Bronchial epithelial cell (primary cell): ENCODE measurements around the gene LSM14A. TPM values are rescaled to one million over a fixed set of nuclear protein-coding genes. Genes with fewer than 3 reads are reported as not detected.

Source experiments
- DNase-seq: peaks from one replicate; pipeline ENCODE4 v3.0.0-alpha.2; 2010; ENCODE audit warnings: low read depth
- FAIRE-seq: peaks from 2 replicates; lab custom pipeline; 2011; peaks lifted over from hg19 to GRCh38; lab: Jason Lieb, UNC
- H3K27me3 ChIP-seq: 2 replicates; pipeline ENCODE4 v1.5.1; 2011; ENCODE audit warnings: low read length; ENCODE audit not compliant: control insufficient read depth, insufficient read depth
- H3K36me3 ChIP-seq: 2 replicates; pipeline ENCODE4 v1.5.1; 2011; ENCODE audit warnings: low read length; ENCODE audit not compliant: control insufficient read depth, insufficient read depth
- H3K4me3 ChIP-seq: 2 replicates; pipeline ENCODE4 v1.5.1; 2011; ENCODE audit warnings: mild to moderate bottlenecking, low read depth, low read length, control low read depth
- CTCF ChIP-seq: IDR thresholded peaks from 2 replicates; pipeline ENCODE4 v1.5.1; 2011; ENCODE audit warnings: mild to moderate bottlenecking, moderate library complexity, low read length, control low read depth, inconsistent platforms; ENCODE audit not compliant: insufficient read depth, severe bottlenecking
- total RNA-seq: library from RNA; depleted of rRNA; stranded (reverse); fragments of >200 nt; gene quantifications from 2 replicates; pipeline ENCODE4 v1.2.1, GENCODE V29; 2014

Gene LSM14A
- total RNA-seq, 1 donor from 2014 or later = 86.1 TPM

GRCh38 chr19:34254698-34255432, 82.6 kb downstream of the LSM14A start:
- no peak for TF ChIP-seq CTCF
- no peak for FAIRE-seq
- Histone ChIP-seq H3K27me3 (no peaks in the 10 kb centered on the region), H3K36me3 (no peaks in the 10 kb centered on the region), H3K4me3 (peak overlapping the region; percentile 77)
- no peak for DNase-seq

- DNase-seq (no peak), FAIRE-seq (no peak)
- Histone ChIP-seq H3K4me3 (peak overlapping the region; percentile 77), H3K36me3 (no peaks in the 10 kb centered on the region), H3K27me3 (no peaks in the 10 kb centered on the region)
- no peak for TF ChIP-seq CTCF
Observed at GRCh38 chr19:34255546-34255945, 83.2 kb downstream of the LSM14A start.

GRCh38 chr19:34256835-34257558, 84.7 kb downstream of the LSM14A start:
- Histone ChIP-seq H3K4me3 (no peak overlapping the region), H3K27me3 (no peaks in the 10 kb centered on the region), H3K36me3 (no peaks in the 10 kb centered on the region)
- no peak for DNase-seq
- no peak for FAIRE-seq
- TF ChIP-seq CTCF = no peak

- TF ChIP-seq CTCF = no peak
- DNase-seq = no peak
- no peak overlapping the region for H3K4me3 ChIP-seq
- no peaks in the 10 kb centered on the region for H3K36me3 ChIP-seq
- H3K27me3 ChIP-seq = no peaks in the 10 kb centered on the region
- FAIRE-seq = no peak
Observed at GRCh38 chr19:34257559-34257924, 85.2 kb downstream of the LSM14A start.

- FAIRE-seq = no peak
- no peak overlapping the region for H3K4me3 ChIP-seq
- H3K27me3 ChIP-seq = no peaks in the 10 kb centered on the region
- TF ChIP-seq CTCF = no peak
- DNase-seq = no peak
- H3K36me3 ChIP-seq = no peaks in the 10 kb centered on the region
Observed at GRCh38 chr19:34259367-34260095, 87.2 kb downstream of the LSM14A start.
